Cardiac fibroblast (primary cell): ENCODE results near the gene PHF21A.

Experiments used
- DNase-seq, 2 donors: peaks; one replicate each; pipeline versions ENCODE4 v3.0.0 to v3.0.0-alpha.2; 2010; ENCODE audit warnings: low read depth in 2 of 2
- H3K4me3 ChIP-seq, 2 donors: replicated peaks in 1 of 2; 1 replicate in 1 of 2; 2 replicates in 1 of 2; pipeline ENCODE4 v1.5.1; 2011; ENCODE audit warnings: low read depth in 2 of 2, low read length in 2 of 2, mild to moderate bottlenecking in 2 of 2, moderate library complexity in 1 of 2
- TF ChIP-seq, protein P1 (sequence below): IDR thresholded peaks from one replicate; pipeline ENCODE4 v1.5.1; 2011; ENCODE audit warnings: low read depth, mild to moderate bottlenecking, low read length, inconsistent platforms

Gene PHF21A

DNA sequence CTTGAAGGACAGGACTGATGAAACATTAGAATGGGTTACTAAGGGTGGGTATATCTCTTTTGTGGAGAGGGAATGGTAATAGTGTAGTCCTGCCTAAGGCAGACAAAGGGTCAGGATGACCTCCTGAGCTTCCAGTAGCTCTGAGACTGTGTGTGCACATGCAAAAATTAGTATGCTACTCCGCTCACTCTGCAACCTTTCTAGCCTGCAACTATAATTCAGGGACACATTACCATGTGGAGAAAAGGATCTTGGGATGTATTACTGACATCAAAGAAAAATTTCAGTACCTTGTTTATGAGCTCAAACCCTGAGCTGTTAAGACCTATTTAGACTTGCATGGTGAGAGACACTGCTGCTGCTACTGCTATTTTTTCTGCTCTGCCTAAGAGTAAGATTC is 173.4 kb downstream of the PHF21A start:
- TF ChIP-seq, protein P1, sequence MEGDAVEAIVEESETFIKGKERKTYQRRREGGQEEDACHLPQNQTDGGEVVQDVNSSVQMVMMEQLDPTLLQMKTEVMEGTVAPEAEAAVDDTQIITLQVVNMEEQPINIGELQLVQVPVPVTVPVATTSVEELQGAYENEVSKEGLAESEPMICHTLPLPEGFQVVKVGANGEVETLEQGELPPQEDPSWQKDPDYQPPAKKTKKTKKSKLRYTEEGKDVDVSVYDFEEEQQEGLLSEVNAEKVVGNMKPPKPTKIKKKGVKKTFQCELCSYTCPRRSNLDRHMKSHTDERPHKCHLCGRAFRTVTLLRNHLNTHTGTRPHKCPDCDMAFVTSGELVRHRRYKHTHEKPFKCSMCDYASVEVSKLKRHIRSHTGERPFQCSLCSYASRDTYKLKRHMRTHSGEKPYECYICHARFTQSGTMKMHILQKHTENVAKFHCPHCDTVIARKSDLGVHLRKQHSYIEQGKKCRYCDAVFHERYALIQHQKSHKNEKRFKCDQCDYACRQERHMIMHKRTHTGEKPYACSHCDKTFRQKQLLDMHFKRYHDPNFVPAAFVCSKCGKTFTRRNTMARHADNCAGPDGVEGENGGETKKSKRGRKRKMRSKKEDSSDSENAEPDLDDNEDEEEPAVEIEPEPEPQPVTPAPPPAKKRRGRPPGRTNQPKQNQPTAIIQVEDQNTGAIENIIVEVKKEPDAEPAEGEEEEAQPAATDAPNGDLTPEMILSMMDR, result no peak
- no peak overlapping the region for H3K4me3 ChIP-seq
- no peak for DNase-seq

DNA sequence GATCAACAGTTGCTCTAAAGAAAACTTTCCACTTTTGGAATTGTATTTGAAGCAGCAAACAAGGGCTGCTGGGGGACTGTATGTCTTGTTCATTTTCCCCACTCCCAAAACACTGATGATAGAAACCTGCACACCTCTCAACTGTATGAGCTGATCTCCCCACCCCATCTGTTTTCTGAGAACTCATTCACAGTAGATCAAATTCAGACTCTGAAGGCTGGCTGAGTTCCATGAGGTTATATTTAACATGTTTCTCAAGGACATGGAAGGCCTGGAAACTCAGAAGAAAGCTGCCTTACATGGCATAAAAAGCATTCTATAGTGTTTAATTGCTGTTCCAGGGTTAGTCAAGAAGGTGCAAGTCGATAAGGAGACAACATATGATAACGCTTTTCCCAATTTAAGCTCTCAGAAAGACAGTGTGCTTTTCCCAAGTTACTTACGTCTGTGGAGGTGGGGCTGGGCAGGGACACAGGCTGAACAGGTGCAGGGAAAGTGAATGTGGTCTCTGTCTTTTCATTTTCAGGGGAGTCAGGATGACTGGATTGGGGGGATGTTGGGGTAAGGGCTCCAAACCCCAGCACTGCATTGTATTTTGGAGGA is 175.8 kb downstream of the PHF21A start:
- no peak overlapping the region for H3K4me3 ChIP-seq
- TF ChIP-seq, protein P1, result no peak
- no peak for DNase-seq

DNA sequence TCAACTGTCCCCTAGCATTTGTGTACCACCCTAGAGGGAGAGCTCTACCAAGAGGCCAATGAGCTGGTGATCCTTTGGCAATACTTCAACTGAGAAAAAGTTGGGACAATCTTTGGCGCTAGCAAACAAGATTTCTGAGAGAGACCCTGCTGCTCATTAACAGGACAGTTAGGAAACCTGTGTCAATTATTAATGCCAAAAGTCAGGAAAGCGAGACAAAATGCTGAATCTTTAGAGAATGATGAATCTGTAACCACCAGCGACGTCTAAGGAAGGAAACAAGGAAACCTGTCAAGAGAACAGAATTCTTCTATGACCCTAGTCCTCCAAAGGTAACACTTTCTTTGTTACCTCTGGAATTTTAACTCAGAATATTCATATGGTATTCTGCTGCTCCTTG is 178.9 kb downstream of the PHF21A start:
- H3K4me3 ChIP-seq, result no peak overlapping the region
- no peak for DNase-seq
- TF ChIP-seq, protein P1, result no peak

DNA sequence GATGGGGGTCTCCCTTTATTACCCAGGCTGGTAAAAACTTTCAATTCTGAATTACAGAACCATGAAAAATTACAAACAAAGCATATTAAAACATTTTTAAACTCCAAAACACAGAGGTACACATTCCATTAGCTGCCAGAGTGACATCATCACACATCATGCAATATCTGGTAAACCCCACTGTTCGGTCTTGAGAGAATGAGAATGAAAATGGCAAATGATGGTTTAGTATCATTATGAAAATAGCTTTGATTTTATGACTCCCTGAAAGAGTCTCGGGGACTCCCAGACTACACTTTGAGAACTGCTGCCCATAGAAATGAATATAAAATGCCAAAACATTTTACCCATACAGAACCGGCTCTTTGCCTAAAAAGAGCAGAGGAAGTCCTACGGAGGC is 180.0 kb downstream of the PHF21A start:
- TF ChIP-seq, protein P1, result no peak
- H3K4me3 ChIP-seq, result no peak overlapping the region

DNA sequence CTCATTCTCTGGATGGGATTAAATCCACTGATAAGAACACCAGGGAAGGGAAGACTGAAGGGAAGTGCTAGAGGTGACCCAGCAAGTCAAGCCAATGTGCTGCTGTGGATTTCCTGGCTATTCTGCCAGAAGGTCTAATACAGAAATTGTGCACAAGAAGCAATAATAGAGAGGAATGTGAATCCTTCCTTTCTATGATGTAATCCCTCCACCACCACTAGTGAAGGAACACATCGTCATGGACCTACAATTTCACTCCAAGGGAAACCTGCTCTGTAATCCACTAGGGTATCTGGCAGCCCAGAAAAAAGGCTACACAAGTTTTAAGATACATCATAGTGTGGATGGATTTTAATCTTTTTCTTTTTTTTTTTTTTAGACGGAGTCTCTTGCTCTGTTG is 181.4 kb downstream of the PHF21A start:
- TF ChIP-seq, protein P1, result no peak
- no peak for DNase-seq
- no peak overlapping the region for H3K4me3 ChIP-seq

More for the DNA sequence above, 180.0 kb downstream of the PHF21A start:
- no peak for DNase-seq

DNA sequence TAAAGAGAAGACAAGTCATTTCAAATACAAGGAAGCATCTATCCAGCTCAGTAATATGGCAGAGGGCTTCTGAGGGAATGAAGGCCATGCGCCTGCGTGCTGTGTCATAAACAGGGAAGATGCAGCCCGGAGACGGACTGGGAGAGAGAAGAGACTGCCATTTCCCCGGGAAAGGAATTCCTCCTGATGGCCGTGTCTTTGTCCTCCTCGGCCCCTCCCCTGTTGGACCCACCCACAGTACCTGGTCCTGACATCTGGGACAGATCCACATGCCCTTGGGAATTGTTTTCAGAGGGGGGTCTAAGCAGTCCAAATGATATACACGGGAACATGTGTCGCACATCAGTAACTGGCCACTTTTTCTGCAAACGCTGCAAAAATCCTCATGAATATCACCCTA is 183.3 kb downstream of the PHF21A start:
- H3K4me3 ChIP-seq, result no peak overlapping the region
- TF ChIP-seq, protein P1, result no peak
- DNase-seq, result no peak

DNA sequence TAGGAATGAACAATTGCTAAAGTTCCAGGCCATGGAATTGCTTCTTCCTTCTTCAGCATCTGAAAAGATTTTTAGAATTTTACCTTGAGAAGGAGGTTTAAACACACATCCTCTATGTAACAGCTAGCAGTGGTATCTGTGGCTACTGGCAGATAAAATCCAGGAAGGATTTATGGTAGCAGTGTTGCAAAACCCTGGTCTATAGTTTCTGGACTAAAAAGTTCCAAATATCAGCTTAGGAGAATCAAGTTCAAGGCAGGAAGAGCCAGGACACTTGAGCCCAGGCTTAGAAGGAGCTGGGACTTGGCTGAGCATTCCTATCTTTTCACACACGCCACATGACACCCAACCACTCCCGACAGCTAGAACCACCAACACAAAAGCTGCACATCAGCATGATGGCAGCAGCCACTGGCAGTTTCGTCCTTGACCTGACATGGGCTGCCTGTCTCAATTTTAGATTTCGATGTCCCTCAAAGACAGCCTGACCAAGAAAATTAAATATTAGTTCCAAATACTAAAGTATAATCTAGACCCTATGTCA is 184.7 kb downstream of the PHF21A start:
- DNase-seq, result no peak
- H3K4me3 ChIP-seq, result no peak overlapping the region
- TF ChIP-seq, protein P1, result no peak
